Suppressor macrophage (primary cell): ENCODE data around the gene MAPK7.

Experiments
- DNase-seq, 4 experiments: peaks; one replicate each; pipeline ENCODE4 v3.0.0-alpha.2; 2020 to 2022

MAPK7 gene

DNA sequence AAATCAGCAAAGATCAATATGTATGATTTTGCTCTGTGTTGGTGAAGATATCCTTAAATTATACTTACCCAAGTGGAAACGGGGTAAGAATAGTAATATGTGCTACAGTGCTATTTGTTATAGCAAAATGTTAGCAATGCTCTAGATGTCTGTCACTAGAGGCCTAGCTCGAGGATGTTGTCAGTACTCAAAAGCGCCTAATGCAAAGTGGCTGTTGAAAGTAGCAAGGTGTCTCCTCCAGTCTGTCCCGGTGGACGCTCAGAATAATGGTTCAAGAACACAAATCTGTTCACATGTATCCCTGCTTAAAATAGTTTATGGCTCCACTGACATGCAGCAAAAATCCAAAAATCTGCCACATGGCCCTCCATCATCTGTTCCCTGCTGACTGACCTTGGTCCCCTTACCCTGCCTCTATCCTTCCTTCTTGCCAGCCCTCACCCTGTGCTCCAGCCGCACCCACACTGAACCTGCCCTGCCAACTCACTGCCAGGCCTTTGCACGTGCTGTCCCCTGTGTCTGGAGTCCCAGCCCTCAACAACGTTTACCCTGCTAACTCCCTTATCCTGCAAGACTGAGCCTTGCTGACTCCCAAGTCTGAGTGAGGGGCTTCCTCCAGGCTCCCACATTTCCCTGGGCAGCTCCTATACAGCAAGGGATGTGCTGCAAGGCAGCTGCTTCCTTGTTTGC, 23.2 kb downstream of the MAPK7 start:
- DNase-seq = no peak

DNA sequence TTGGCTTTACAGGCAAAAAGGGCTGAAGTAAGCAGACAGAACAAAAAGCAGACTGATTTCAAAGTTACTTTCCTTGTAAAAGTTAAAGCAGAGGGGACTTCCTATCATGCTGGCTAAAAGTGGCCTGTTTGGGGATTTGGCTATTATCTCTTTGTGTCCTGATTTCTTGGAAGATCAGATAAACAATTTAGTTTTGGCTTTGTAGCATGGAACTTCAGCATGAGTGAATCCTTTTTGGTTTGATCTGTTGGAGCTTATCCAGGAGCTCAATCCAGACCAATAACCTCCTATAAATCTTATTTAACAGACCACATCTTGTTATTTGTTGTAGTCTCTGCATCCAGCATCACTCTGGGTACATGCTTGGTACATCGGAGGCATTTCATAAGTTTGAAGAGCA, 23.9 kb downstream of the MAPK7 start:
- DNase-seq = no peak

DNA sequence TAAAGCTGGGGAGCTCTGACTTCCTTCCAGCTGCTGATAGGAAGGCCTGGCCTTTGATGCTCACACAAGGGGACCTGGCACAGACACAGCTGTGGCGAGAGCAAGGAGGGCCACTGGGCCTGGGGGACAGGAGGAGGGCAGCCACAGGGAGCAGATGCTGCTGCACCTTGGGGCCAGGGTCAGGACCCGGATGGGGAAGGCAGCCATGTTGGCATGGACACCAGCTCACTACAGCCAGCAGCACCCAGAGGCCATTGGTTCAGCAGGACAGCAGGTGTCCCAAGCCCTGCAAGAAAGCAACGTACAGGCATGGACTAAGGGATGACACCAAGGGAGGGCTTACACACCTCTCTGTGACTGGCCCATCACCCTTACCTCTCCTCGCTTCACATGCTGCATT, 24.7 kb downstream of the MAPK7 start:
- no peak for DNase-seq

DNA sequence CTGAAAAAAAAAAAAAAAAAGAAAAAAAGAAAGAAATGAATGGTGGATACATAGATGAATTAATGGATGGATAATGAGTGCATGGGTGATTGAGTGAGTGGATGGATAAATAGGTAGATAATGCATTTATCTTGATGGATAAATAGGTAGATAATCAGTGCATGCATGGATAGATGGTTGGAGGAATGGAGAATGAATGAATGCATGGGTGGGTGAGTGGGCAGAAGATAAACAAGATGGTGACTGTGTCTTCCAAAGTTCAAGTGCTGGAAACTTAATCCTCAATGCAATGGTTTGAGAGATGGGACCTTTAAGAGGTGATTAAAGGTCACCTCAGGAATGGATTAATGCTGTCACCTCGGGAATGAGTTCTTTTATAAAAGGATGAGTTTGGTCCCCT, 26.0 kb downstream of the MAPK7 start:
- no peak for DNase-seq

DNA sequence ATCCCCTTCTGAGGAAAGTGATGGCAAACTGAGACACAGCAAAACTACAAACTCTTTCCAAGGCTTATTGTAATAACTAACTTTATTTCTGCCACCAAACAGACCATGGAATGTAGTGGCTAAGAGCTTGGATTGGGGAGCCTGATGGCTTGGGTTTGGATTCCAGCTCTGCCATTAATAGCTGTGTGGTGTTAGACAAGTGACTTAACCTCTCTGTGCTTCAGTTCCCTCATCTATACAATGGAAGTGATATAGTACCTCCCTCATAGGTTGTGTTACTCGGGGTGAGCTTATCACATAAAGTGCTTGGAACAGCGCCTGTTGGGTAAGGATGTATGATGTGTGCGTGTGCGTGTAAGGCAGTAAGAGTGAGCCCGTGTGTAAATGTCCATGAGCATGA, 26.8 kb downstream of the MAPK7 start:
- DNase-seq = no peak

DNA sequence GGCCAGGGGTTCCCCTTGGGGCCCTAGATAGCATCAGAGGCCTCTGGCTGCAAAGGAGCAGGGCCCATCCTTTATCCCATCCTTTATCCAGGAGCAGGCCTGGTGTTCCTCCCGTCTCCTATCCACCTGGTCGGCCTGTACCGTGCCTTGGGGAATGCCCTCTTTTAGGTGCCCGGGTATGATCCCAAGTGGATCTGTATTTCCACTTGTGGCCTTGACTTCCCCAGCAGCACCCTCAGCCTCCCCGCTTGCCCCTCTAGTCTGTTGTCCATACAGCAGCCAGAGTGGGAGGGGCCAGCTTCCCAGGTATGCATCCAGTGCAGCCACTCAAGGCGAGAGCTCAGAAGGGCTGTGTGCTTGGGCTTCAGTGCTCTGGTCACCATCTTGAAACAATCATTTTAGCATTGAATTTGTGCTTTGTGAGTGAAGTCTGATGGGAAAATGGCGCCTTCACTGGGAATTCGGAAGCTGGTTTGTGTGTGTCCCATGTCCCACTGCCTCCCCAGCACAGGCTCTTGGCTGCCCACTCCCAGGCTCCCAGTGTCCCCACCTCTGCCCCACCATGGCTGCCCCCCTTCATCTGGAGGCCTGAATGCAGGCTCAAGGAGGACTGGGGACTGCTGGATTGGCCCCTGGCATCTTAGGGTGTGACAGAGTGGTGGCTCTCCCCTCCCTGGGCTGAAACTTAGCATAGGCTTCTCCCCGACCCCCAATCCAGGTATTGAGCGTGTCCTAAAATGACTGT, 29.5 kb downstream of the MAPK7 start:
- no peak for DNase-seq

DNA sequence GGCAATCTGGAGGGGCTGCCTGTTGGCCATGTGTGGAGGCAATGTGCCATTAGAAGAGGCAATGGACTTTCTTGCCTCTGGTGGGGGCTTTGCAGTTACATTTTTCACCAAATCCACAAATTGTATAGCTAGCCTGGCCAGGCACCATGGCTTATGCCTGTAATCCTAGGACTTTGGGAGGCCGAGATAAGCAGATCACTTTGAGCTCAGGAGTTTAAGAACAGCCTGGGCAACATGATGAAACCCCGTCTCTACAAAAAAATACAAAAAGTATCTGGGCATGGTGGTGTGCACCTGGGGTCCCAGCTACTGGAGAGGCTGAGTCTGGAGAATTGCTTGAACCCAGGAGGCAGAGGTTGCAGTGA, 30.0 kb downstream of the MAPK7 start:
- DNase-seq = no peak

DNA sequence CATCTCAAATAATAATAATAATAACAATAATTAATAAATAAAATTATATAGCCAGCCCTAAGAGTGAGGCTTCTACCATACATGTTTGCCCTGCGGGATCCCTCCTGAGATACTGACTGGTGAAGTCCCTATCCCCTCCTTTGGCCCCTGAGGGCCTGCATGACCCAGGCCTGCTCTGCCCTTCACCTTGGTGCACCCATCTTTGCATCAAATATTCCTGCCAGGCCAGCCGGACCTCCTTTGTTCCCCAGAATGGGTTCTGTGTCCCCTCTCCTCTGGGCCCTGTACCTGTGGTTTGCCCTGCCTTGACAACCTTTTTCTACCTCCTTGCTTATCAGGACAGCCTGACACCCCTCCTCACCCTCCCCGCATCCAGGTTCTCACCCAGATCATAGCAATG, 30.8 kb downstream of the MAPK7 start:
- DNase-seq = no peak

DNA sequence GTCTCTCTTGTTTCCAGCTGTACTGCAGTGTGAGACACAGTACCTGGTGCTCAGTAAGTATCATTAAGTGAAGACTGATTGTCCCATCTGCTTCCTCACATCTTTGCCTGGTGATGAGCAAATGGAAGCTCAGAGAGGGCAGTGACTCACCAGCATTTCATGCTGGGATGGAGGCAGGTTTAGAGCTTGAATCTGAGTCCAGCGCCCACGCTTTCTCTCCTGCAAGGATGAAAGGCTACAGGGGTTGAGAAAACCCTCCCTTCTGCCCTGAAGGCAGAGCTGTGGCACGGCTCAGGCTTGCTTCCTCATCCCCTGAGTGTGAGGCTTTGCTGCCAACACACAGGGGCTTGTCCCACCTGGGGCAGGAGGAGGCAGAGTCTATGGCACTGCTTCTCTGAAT, 31.2 kb downstream of the MAPK7 start:
- DNase-seq = peak in 1 of 4 experiments; percentile 11

DNA sequence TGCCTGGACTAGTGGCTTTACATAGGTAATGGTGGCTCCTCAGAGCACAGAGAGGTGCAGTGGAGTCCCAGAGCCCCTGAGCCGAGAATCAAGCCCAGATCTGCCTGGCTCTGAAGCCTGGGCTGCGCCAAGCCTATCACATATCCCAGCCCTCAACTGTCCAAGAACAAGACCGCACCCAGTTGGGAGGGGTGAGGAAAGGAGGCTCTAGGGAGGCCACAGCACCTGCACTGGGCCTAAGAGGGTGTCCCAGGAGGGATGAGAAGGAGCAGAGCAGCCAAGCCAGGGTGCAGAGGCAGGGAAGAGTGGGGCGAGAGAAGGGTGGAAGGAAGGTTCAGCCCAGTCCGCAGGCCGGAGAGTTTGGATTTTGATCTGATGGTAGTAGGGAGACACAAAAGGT, 31.8 kb downstream of the MAPK7 start:
- DNase-seq = no peak

DNA sequence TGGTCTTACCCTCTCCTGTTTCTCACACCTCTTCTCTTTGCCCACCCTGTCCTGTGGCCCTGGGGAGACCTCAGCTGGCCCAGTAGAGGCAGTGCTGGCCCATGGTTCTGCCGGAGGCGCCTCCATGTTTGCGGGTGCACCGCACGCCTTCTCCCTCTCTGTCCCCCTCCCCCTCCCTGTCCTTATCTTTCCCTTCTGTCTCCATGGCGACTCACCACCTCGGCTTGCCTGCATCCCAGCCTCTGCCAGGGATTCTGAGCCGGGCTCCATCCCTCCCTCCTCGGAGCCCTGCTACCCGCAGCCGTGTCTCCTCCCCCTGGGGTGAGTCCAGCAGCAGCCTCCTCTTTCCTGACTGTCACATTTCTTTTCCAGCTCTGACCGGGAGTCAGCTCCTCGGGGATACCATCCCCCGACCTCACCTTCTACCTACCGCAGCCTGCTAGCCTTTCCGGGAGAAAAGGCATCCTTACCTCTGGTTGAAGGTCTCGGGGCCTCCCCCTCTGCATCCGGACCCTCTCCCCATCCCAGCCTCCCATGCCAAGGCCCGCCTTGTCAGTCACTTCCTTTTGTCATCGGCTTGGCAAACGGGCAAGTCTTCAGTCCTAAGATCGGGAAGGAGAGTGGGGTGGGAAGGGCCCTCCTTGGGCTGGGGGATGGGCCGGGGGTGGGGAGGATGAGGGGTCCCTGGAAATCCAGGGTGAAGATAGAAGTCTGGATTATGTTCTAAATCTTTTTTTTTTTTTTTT, 32.8 kb downstream of the MAPK7 start, which contains the start of gene RNF112:
Gene RNF112 (plus strand): TSS at position 358 of the 746 bp plus-strand sequence. CDS start 177 bp downstream, at position 535.
- no peak for DNase-seq

DNA sequence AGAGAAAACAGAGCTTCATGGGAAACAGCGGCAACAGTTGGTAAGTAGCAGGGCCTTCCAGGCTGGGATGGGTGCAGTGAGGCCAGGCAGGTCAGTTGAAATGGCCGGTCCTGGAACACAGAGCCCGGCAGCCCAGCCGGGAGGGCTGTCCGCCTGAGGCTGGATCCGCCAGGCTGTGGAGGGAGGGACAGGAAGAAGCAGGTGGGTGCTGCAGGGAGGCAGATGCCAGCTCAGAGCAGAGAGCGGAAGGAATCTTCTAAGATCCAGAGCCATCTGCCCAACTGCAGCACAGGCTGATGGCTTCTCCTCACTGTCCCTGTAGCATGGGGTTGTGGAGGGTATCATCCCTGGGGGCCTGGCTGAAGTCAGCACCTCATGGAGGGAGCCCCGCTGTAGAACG, 33.3 kb downstream of the MAPK7 start:
- no peak for DNase-seq

DNA sequence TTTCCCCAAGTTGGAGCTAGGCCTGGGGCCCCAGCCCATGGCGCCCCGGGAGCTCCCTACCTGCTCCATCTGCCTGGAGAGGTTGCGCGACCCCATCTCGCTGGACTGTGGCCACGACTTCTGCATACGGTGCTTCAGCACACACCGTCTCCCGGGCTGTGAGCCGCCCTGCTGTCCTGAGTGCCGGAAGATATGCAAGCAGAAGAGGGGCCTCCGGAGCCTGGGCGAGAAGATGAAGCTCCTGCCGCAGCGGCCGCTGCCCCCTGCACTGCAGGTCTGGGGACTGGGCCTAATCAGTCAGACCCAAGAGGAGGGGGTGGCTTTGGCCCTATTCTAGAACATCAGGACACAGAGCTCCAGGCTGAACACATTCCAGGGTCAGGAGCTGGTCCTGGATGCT, 34.2 kb downstream of the MAPK7 start:
- no peak for DNase-seq

DNA sequence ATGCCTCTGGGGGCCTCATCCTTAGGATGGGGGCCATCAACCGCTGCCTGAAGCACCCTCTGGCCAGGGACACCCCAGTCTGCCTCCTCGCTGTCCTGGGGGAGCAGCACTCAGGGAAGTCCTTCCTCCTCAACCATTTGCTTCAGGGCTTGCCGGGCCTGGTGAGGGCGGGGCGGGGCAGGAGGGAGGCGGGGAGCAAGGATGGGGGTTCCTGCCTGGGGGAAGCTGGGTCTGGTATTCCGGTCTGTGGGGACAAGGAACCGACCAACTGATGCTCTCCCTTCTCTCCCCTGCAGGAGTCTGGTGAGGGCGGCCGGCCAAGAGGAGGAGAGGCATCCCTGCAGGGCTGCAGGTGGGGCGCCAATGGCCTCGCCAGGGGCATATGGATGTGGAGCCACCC, 34.7 kb downstream of the MAPK7 start:
- DNase-seq = no peak

DNA sequence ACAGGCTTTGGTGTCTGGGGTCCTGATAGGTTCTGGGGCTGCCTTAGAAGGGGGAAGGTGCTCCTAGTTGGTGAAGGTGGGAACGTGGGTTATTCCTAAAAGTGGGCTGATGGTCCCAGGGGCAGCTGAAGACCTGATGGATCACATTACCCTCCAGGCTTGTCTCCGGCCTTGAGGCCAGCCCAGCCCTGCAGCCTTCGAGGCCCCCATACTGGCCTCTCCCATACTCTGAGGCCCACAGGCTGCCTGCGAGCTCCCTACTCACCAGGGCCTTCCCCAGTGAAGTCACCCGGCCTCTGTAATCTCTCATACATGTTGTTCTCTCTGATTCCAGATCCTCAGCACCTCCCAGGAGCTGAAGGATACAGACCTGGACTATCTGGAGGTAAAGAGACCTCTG, 35.5 kb downstream of the MAPK7 start:
- no peak for DNase-seq

DNA sequence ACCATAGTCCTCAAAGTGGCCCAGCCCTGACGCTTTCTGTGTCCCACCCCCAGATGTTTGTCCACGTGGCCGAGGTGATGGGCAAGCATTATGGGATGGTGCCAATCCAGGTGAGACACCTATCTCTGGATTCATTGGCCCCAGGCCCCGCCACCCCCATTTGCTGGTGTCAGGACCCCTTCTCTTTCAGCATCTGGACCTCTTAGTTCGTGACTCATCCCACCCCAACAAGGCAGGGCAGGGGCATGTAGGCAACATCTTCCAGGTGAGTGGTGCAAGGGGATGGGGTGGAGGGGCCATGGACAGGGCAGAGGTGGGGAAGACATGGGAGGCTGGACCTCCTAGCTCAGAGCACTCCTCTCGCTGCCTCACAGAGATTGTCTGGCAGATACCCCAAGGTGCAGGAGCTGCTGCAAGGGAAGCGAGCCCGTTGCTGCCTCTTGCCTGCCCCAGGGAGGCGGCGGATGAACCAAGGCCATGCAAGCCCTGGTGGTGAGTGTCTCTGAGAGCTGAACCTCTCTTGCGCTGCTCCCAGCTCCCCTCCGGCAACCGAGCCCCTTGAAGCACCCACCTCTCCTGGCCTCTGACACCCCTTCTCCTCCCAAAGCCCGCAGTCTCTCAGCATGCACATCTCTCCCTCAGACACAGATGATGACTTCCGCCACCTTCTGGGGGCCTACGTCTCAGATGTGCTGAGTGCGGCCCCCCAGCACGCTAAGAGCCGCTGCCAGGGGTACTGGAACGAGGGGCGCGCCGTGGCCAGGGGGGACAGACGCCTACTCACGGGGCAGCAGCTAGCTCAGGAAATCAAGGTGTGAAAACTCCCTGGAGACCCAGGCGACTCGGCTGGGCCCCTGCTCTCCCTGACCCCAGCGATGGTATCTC, 36.3 kb downstream of the MAPK7 start:
- DNase-seq = no peak

DNA sequence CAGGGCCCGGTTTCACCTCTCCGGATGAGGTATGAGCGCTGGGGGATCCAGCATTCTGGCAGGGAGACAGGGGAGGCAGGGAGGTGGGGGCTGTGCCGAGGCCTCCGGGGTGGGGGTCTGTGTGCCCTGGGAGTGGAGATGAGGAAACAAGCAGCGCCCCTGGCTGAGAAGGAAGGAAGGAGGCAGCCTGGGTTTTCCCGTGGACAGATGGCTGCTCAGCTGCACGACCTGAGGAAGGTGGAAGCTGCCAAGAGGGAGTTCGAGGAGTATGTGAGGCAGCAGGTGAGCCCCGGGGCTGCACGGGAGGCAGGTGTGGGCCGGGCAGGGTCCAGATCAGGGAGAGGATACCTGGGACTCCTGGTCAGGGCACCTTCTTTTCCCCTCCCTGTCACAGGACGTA, 37.0 kb downstream of the MAPK7 start:
- DNase-seq = no peak

DNA sequence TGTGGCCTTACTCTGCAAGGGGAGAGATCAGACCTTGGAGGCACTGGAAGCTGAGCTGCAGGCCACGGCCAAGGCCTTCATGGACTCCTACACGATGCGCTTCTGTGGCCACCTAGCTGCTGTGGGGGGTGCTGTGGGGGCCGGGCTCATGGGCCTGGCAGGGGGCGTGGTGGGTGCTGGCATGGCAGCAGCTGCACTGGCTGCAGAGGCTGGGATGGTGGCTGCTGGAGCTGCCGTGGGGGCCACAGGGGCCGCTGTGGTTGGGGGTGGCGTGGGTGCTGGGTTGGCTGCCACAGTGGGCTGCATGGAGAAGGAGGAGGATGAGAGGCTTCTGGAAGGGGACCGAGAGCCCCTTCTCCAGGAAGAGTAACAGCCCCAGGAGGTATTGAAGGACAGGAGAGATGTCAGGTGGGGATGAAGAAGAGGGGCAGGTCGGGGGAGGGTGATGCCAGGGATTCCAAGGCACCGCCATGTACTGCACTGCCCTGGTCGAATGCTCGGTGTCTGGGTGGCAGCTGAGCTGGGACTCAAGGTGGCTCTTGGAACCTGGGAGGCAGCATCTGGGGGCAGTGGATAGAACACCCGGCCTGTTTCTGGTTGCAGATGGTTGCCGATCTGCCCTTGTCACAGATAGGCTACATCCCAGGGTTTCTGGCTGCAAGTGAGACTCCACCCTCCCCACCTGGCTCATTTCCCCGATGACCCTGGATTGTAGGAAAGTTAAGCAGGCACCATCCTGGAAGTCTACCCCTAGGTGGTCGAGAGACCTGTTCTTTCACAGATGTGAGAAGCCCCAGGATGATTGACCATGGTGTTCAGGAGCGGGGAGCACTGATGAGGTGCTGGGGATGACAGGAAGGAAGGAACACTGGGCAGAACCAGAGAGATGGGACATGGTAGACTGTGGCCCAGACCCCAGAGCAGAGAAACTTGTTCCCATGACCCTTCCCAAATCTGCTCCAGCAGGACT, 37.8 kb downstream of the MAPK7 start:
- no peak for DNase-seq

DNA sequence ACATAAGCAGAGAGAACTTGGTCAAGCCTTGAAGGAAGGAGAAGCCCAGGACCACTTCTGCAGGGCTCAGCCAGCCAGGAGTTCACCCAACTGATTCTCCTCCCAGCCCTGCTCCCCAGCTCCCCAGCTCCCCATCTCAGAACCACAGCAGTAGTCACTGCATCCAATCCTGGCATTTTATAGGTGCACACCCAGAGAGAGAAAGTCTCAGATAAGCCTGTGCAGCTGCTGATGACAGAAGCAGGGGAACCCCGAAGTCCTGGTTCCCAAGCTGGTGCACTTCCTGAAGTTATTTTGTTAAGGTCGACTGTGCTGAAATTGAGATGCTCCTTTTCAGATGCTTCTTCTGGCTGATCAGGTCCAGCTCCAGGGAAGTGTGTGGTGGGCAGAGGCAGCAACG, 39.3 kb downstream of the MAPK7 start:
- DNase-seq = peak in 2 of 4 experiments; percentile 19 to 33

DNA sequence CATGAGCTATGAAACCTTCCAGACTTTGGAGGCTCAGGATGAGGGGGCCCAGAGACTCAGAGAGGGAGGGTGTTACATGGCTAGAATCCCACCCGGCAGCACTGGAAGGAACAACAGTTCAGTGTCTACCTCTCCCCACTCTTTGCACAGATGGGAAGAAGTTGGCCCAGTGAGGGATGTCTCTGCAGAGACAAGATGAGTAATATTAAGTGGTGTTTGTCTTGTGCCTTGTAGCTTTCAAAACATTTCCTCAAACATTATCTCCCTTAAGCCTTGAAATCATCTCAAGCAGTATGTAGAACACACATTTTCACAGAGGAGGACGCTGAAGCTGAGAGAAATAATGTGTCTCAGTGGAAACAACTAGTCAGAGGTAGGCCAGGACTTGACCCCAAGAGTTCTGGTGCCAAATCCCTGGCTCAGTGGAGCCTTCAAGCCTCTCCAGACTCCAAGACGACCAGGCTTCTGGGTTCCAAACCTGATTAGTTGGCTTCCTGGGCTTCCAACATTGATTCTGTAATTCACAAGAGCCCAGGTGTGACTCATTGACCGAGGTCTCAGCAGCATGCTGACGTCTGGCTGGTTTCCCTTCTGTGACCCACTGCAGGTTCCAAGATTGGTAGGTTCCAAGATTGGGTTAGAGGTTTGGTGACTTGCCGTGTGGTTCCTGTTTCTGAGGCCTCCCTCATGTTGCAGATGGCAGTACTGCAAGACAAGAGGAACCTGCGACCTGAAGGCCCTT, 40.1 kb downstream of the MAPK7 start:
- peak; percentile 42 to 71 (median 69) for DNase-seq

DNA sequence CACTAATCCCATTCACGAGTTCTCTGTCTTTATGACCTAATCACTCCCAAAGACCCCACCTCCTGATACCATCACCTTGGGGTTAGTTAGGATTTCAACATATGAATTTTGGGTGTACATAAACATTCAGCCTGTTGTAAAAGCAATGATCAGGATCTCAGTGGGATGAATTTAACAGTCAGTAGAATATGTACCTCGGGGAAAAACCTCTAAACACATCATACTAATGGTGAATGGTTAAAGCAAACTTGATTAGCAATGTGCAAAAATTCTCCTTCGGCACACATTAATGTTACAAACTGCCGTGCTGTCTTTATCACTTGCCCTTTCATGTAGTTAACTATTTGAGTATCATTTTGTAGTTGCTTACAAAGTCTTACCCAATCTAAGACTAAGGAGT, 42.9 kb downstream of the MAPK7 start:
- DNase-seq = no peak
